GM19328 (cell line): ENCODE data around the gene DDX49.

Experiments
- ATAC-seq: cut with Tn5 transposase; IDR thresholded peaks from one replicate; pipeline ENCODE4 v1.9.1; 2021; ENCODE audit warnings: mild to moderate bottlenecking, moderate library complexity; ENCODE audit not compliant: unreplicated experiment

Gene DDX49

DNA sequence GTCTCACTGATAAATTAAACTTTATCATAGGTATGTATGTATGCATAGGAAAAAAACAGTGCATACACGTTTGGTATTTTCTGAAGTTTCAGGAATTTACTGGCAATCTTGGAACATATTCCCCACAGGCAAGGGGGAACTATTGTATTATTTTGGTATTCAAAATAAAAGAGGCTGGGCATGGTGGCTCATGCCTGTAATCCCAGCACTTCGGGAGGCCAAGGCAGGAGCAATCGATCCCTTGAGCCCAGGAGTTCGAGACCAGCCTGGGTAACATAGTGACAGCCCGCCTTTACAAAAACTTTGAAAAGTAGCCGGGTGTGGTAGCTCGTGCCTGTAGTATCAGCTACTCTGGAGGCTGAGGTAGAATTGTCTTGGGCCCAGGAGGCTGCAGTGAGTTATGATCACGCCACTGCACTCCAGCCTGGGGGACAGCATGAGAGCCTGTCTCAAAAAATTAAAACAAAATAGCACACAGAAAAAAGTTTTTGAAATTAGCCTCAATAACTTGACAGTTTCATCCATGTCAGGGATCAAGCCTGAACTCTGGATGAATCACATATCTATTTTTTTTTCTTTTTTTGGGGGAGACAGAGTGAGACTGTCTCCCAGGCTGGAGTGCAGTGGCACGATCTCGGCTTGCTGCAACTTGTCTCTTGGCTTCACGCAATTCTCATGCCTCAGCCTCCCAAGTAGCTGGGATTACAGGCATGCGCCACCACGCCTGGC lies 50.6 kb downstream of the DDX49 start:
- ATAC-seq = no peak

GRCh38 chr19:18972301-18972811 lies 52.8 kb downstream of the DDX49 start:
- no peak for ATAC-seq

- ATAC-seq = no peak
Observed at GRCh38 chr19:18972851-18973250, 53.3 kb downstream of the DDX49 start.

DNA sequence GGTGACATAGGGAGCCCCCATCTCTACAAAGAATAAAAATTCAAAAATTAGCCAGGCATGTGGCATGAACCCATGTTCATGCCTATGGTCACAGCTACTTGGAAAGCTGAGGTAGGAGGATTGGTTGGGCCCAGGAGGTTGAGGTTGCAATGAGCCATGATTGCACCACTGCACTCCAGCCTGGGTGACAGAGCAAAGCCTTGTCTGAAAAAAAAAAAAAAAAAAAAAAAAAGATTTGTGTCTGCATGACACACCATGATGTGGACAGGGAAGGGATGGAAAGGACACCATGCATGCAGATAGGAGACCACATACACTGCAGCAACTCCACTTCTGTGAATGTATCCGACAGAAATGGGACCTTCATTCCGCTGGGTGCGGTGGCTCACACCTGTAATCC lies 55.5 kb downstream of the DDX49 start:
- ATAC-seq = no peak

DNA sequence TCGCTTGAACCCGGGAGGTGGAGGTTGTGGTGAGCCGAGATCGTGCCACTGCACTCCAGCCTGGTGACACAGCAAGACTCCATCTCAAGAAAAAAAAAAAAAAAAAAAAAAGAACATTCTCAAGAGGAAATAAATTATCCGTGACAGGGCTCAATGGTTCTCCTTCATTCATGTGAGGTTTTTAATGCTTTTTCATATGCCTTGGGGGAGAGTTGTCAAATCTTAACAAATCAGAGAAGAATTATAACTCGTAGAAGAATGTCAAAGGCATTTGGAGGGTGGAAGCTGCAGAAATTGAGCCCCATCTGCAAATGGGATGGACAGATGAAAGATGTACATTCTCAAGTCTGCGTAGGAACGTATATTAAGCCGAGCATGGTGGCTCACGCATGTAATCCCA lies 56.4 kb downstream of the DDX49 start:
- ATAC-seq = no peak
